GM12878 (cell line): ENCODE measurements around the gene SLC26A11. TPM values are rescaled to one million over a fixed set of nuclear protein-coding genes. Genes with fewer than 3 reads are reported as not detected.

Experiments used
- ATAC-seq: fragments of 200-7000 bp; cut with Tn5 transposase; 3 replicates; pipeline ENCODE4 v1.9.1; 2020; ENCODE audit warnings: mild to moderate bottlenecking, moderate library complexity
- BruUV-seq: library from RNA; stranded (reverse); fragments of 400-500 nt; replicated peaks from 2 replicates; lab custom pipeline; 2021; lab: Mats Ljungman, UMichigan
- CTCF ChIA-PET: fragments of 300-600 bp; sonication (Branson Sonifier 250); formaldehyde crosslinking; extraction: SDS; loops from one replicate; lab custom pipeline; 2021; ENCODE audit warnings: inconsistent platforms; lab: Yijun Ruan, JAX
- POLR2A ChIA-PET: fragments of 350-600 bp; formaldehyde crosslinking; extraction: SDS; loops from one replicate; lab custom pipeline; 2021; ENCODE audit warnings: inconsistent platforms; lab: Charles Lee
- RAD21 ChIA-PET: fragments of 300-600 bp; sonication (Branson Sonifier 250); formaldehyde crosslinking; loops from one replicate; lab custom pipeline; 2023; ENCODE audit warnings: antibody characterized with exemption; ENCODE audit not compliant: unreplicated experiment; lab: Charles Lee
- SMC1A ChIA-PET: fragments of 300-600 bp; sonication (Branson Sonifier 250); formaldehyde crosslinking; loops from one replicate; lab custom pipeline; 2023; ENCODE audit not compliant: unreplicated experiment, uncharacterized antibody; lab: Charles Lee
- DNase-seq: peaks from one replicate; pipeline ENCODE4 v3.0.0-alpha.2; 2011; ENCODE audit warnings: low read depth, low spot score
- FAIRE-seq: peaks from 3 replicates; lab custom pipeline; 2011; peaks lifted over from hg19 to GRCh38; lab: Jason Lieb, UNC
- H2AFZ ChIP-seq: 2 replicates; pipeline ENCODE4 v1.6.0; 2011; ENCODE audit warnings: low read depth, low read length, control low read depth; ENCODE audit not compliant: control insufficient read depth
- H3K27ac ChIP-seq: 2 replicates; pipeline ENCODE4 v1.5.1; 2011; ENCODE audit warnings: control low read depth; ENCODE audit not compliant: control insufficient read depth, insufficient read depth
- H3K27me3 ChIP-seq, 2 experiments: replicated peaks in 1 of 2; 2 replicates each; pipeline versions ENCODE4 v1.6.0 to v1.6.1; 2011; ENCODE audit warnings: low read length in 1 of 2; ENCODE audit not compliant: control insufficient read depth in 2 of 2, insufficient read depth in 2 of 2
- H3K36me3 ChIP-seq, 2 experiments: 2 replicates each; pipeline ENCODE4 v1.5.1; 2011; ENCODE audit warnings: low read length in 1 of 2; ENCODE audit not compliant: control insufficient read depth in 2 of 2, insufficient read depth in 2 of 2
- H3K4me1 ChIP-seq: 2 replicates; pipeline ENCODE4 v1.6.1; 2011; ENCODE audit warnings: mild to moderate bottlenecking, low read length, moderate library complexity, mixed read lengths; ENCODE audit not compliant: control insufficient read depth, insufficient read depth
- H3K4me2 ChIP-seq: 2 replicates; pipeline ENCODE4 v1.6.0; 2011; ENCODE audit warnings: control low read depth; ENCODE audit not compliant: control insufficient read depth, insufficient read depth
- H3K4me3 ChIP-seq: fragments of 200-600 bp; sonication (generic); 2 replicates; pipeline ENCODE4 v1.5.1; 2016
- H3K79me2 ChIP-seq: 2 replicates; pipeline ENCODE4 v1.6.0; 2011; ENCODE audit warnings: low read length; ENCODE audit not compliant: control insufficient read depth, insufficient read depth
- H3K9ac ChIP-seq: 2 replicates; pipeline ENCODE4 v1.8.0; 2011; ENCODE audit warnings: low read length, control low read depth, mixed read lengths; ENCODE audit not compliant: control insufficient read depth, insufficient read depth
- H3K9me3 ChIP-seq: replicated peaks from 3 replicates; pipeline ENCODE4 v1.5.1; 2011; ENCODE audit warnings: mild to moderate bottlenecking, low read length; ENCODE audit not compliant: control insufficient read depth, insufficient read depth
- H4K20me1 ChIP-seq: 2 replicates; pipeline ENCODE4 v1.6.0; 2011; ENCODE audit not compliant: control insufficient read depth, insufficient read depth
- BCL3 ChIP-seq: IDR thresholded peaks from 2 replicates; pipeline ENCODE4 v1.6.1; 2011; ENCODE audit warnings: borderline replicate concordance, low read depth, mild to moderate bottlenecking, moderate library complexity, low read length; ENCODE audit not compliant: insufficient read depth, poor library complexity, severe bottlenecking
- CBX5 ChIP-seq: sonication (generic); IDR thresholded peaks from 2 replicates; pipeline ENCODE4 v1.6.1; 2016; ENCODE audit warnings: low read depth, moderate library complexity, mild to moderate bottlenecking, inconsistent platforms
- NFXL1 ChIP-seq: fragments of 450-650 bp; IDR thresholded peaks from 2 replicates; pipeline ENCODE4 v1.6.1; 2017; ENCODE audit warnings: antibody characterized with exemption, mild to moderate bottlenecking, borderline replicate concordance
- RUNX3 ChIP-seq: IDR thresholded peaks from 2 replicates; pipeline ENCODE4 v1.6.1; 2012; ENCODE audit warnings: low read length, inconsistent platforms
- YY1 ChIP-seq: IDR thresholded peaks from 2 replicates; pipeline ENCODE4 v1.6.1; 2011; ENCODE audit warnings: low read depth, mild to moderate bottlenecking, low read length
- WGBS: methylation state at CpG from one replicate; pipeline ENCODE4 v1.1.6; 2016; ENCODE audit warnings: low lambda C conversion rate; ENCODE audit not compliant: insufficient replicate concordance, insufficient coverage; ENCODE audit errors: missing lambda C conversion rate; 5-methylcytosine and 5-hydroxymethylcytosine counted together
- in situ Hi-C: fragments of 300-500 bp; cut with MboI; formaldehyde crosslinking; loops from 9 replicates; pipeline ENCODE4 v1.14.3; 2018; ENCODE audit warnings: mixed read lengths
- intact Hi-C: fragments of 100-400 bp; cut with micrococcal nuclease; formaldehyde crosslinking; loops from one replicate; pipeline ENCODE4 v1.14.2; 2022; ENCODE audit not compliant: unreplicated experiment
- polyA plus RNA-seq, 11 experiments: library from polyadenylated mRNA; depleted of rRNA in 4 of 11; unstranded in 6 of 11; stranded (reverse) in 5 of 11; fragments of >200 nt; fragmentation: Nextera tagmentation in 4 of 11; fragmentation: Illumina TruSeq in 1 of 11; extraction: Ambion mirVana in 4 of 11; extraction: Trizol in 1 of 11; gene quantifications; 1 replicate in 1 of 11; 2 replicates in 10 of 11; pipeline versions ENCODE4 v1.2.1 to v1.2.3, GENCODE V29; 2011 to 2016; ENCODE audit warnings: inconsistent platforms in 2 of 11, missing spikeins in 2 of 11, low read depth in 1 of 11
- total RNA-seq, 4 experiments: library from RNA; depleted of rRNA in 3 of 4; stranded (reverse); fragments of >200 nt in 3 of 4; fragmentation: Illumina TruSeq in 1 of 4; extraction: Trizol in 1 of 4; gene quantifications; 2 replicates each; pipeline versions ENCODE4 v1.2.1 to v1.2.3, GENCODE V29; 2013 to 2021

SLC26A11 gene
- total and polyA plus RNA-seq, 10 of the 15 experiments (the other 5 are each of a cell fraction or from before 2014, with no cell fraction given), result 0.05 to 4.1 (median 1.2) TPM; not detected in 1

GRCh38 chr17:80291691-80292487 lies 71.7 kb downstream of the SLC26A11 start:
- no peak overlapping the region for H3K9ac ChIP-seq
- ChIA-PET SMC1A (no interaction called here), RAD21 (interaction anchor here (1.2 kb wide), 1 partner anchor 96 kb away, joined by 3 read pairs; no protein-coding TSS in a partner anchor), POLR2A (no interaction called here), CTCF (no interaction called here)
- H3K4me2 ChIP-seq, result no peak overlapping the region
- H3K27ac ChIP-seq, result no peak overlapping the region
- BruUV-seq, result no TSS peak
- no peaks in the 10 kb centered on the region for H3K9me3 ChIP-seq
- no peaks in the 10 kb centered on the region for H4K20me1 ChIP-seq
- no peaks in the 10 kb centered on the region for H3K4me1 ChIP-seq
- H3K36me3 ChIP-seq, result peaks cover 40 to 48% of the 10 kb centered on the region in 2 experiments
- FAIRE-seq (no peak), DNase-seq (no peak), ATAC-seq (no peak)
- no peak overlapping the region for H2AFZ ChIP-seq
- WGBS, result 97% methylated on average over 20 of the region's 20 CpGs
- no peaks in the 10 kb centered on the region for H3K79me2 ChIP-seq
- in situ Hi-C loops (no loop called here), intact Hi-C loops (no loop called here)
- no peaks in the 10 kb centered on the region for H3K27me3 ChIP-seq
- TF ChIP-seq CBX5 (no peak), YY1 (no peak), BCL3 (peak; percentile 66), NFXL1 (no peak), RUNX3 (no peak)
- H3K4me3 ChIP-seq, result no peak overlapping the region
